Stimulated activated CD4-positive, alpha-beta T cell treated with anti-CD3 and anti-CD28 coated beads, Interleukin-4, amount 100 ng/mL, for 24 hours (primary cell): ENCODE data around the gene ENTHD1.

Experiments
- DNase-seq: peaks from one replicate; pipeline ENCODE4 v3.0.0-alpha.2; 2020

ENTHD1 gene

DNA sequence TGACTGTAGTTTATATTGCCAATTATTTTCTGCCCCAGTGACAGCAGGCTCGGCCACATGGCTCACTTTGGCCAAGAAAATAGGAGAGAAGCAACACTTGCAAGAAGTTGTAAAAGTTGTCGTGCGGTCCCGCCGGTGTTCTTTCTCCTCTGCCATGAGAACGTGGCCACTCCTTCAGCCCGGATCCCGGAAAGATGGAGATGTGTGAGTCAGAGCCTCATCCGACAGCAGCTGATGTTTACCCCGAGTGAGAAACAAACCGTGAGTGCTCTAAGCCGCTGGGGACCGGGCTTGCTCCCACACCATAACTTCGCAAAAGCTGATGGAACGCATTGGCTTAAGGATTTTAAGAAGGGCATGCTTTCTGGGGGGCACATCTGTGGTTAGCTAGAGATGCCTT is 166.0 kb downstream of the ENTHD1 start:
- DNase-seq, result no peak

DNA sequence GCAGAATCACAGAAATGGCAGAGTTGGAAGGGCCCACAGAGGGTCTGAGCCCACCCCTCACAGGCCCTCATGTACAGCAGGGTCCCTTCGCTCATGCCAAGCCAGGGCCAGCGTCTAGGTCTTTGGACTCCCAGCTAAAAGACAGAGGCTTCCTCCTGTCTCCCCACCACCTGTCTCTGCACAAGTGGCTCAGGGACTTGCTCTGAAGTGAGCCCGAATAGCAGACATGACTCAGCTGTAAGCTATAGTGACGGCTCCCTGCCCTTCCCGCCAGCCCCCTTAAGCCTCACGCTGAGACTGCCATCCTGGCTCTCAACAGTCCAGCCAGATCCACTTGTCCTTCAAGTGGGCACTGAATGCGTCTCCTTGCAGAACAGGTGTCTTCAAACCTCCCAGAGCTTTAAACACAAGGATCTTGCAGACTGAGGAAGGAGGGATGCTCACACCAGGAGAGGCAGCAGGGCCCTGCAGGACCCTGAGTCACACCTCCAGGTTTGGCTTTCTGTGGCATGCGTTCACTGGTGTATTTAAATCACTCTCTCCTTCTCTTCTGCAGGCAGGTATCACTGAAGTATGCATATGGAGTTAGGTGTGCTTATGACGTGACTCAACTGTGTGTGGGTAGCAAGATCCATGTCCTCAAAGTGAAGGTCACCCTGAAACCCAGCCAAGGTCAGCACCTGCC is 168.1 kb downstream of the ENTHD1 start:
- no peak for DNase-seq

DNA sequence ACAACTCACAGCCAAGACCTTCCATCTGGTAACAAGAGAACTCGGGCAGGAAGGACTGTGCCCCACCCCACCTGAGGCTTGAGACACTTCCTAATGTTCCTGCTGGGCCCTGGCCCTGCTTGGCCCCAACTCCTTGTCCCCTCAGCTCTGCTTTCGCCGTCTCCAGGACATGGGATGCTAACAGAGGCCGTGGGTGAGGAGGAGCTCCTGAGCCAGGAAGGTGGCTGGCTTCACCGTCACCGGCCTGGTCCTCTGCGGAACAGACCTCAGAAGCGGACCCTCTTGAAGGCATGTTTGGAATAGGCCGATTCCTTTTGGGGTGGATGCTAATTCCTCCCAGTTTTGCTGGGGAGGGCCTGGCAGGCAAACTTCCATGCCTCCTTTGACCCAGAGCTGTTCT is 168.7 kb downstream of the ENTHD1 start:
- DNase-seq, result no peak

DNA sequence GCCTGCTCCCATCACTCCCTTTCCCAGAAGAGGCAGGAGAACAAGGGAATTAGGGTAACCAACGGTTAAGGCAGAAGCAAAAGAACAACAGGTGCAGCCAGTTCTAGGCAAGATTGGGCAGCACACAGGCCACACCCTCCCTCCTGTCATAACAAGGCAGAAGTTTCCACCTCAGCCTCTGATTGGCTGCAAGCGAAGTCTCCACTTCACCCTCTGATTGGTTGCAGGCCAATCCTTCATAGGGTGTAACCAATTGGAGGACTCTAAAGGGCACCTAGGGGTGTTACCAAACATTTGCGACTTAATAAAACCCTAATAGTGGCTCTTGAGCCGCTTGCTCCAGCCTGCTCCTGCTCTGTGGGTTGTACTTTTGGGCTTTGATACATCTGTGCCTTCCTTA is 169.2 kb downstream of the ENTHD1 start:
- no peak for DNase-seq

DNA sequence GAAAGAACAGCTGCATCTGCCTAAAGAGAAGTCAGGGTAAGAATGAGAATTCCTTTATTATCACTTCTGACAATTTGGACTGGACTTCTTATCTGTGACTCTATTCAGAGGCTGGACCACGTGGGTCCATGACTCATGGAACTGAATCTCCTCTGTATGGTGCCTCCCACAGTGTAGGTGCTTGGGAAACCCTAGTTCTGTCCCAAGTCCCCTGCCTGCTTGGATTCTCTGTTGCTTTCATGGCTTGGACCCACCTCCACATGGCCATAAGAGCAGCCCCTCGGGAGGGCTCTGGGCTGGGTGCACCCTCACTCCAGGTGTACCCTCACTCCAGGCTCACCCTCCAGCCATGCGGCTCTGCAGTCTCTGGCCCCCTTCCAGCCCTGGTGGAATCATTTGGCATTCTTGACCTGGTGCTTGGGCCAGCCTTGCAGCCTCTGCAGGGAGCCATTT is 169.6 kb downstream of the ENTHD1 start:
- no peak for DNase-seq

DNA sequence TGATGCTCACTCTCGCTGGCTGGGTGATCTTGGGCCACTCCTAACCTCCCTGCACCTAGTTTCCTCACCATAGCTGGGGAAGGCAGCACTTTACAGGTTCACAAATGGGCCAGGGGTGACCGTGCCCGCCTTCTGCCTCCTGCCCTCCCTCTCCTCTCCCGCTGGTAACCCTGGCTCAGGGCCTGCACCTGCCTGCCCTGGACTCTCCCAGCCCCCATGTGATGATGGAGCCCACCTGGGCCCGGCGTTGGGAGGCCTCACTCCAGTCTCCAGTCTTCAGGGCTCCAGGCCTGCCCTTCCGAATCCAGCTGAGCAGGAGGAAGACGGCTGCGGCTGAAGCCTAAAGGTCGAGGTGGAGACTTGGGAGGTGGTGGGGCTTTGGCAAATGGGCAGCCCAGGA is 170.1 kb downstream of the ENTHD1 start:
- no peak for DNase-seq

DNA sequence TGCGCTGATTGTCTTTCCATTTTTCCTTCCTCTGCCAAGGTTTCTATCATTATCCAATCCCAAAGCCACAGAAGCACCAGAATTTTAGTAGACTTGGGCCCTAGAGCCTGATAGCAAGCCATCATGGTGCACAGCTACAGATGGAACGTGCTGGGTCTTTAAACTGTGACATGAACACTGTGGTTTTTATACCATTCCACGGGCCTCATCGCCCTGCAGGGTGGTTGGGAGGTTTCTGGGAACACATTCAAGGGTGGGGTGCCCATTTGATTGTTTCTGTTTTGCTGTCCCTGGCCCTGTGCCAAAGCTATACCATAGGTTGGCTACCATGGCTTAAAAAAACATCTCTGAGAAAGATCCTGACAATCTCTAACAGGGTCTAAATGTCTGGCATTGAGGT is 171.1 kb downstream of the ENTHD1 start:
- no peak for DNase-seq

DNA sequence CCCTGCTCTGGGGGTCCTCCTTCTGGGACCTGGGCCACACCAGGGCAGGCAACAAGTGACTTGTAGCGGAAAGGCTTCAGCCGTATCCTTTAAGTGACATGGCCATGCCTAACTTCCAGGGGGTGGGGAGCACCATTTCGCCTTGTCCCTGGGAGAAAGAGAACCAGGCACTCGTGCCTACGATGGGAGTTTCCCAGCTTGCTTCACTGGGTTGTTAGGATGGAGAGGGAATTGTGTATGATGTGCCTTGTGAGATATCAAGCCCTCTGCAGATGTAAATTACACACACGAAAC is 171.6 kb downstream of the ENTHD1 start:
- DNase-seq, result no peak

DNA sequence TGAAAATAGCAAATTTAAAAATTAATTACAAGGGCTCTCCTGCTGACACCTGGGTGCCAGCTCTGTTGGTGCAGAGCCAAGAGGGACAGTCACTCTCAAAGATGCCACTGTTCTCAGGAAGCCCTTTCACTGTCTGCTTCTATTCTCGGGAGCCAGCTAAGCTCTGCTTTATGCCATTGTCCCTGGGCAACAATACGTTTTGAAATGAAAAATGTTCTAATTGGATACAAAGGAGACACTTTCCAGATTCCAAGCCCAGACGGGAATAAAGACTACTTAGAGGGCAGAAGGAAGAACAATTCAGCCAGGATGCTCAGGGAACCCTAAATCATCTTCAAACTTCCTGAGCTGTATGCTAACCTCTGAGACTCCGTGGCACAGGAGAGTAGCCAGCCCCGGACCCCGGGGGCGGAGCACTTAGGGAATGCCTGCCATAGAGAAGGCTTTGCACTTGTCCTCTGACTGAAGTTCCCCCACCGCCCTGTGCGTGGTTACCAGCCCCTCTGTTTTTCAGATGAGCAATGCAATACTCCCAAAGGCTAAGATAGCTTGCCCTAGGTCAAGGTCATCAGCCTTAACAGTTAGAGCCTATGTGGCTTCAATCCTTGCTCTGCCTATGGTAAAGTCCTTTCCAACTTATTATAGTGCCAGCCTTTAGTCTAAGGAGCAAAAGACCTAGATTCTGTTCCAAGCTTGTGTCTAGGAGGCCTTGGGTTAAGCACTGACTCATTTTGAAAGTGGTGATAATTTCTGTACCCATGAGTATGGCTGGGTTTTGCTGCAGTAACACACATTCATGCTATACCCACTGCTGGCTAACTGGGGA is 172.1 kb downstream of the ENTHD1 start:
- no peak for DNase-seq

DNA sequence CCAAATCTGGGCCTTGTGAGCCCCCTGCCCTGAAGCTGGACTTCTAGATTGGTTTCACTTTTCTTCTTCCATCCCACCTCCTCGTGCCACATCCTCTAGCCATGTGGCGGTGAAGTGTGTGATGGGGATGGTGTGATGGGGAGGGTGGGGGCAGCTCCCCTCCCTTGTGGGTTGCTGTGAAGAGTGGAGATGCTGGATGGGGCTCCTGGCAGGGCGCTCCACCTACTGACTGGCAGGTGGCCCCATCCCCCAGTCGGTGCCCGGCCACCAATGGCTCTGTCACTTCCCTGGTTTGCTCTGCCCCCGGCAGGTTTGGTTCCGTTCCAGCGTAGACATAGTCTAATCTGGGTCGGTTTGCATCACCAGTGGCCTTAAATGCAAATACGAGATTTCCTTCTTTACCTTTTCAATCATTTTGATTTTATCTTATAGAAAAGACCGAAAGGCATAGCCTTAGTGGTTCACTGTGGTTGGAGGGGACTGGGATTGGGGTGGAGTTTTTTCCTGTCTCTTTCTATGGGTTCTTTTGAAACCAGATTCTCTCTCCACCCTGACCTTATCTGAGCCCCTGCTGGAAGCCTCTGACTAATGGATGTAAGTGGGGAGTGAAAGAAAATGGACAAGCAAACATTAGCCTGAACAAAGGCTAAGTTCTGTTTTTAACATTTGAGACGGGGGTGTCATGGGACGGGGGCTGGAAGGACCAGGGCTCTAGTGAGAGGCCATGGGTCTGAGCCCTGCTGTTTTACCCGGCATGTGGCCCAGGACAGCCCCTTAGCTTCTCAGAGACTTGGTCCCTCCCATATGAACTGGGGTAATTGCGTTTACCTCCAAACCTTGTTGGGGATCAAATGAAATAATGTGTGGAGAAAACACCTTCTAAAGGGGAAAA is 173.8 kb downstream of the ENTHD1 start:
- no peak for DNase-seq

DNA sequence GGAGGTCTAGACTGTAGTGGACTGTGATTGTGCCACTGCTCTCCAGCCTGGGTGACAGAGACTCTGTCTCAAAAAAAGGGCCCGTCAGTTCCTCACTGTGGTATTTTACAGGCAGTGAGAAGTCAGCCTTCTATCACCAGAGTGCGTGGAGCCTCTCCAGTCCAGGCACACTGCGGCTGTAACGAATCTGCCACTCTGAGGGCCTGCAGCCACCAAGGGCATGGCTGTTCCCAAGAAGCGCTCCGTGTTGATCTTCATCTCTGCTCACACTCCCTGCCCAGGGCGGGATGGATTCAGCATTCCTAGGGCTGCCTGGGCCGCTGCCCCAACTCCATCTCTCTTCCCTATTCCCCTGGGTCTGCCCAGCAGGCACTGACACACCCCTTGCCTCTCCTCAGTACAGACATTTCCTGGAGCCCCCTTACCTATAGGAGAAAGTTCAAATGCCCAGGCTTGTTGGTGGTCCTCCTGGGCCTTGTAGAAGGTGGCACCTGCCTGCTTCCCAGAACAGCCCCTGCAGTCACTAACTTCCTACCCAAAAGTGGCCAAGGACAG is 174.6 kb downstream of the ENTHD1 start:
- DNase-seq, result no peak

DNA sequence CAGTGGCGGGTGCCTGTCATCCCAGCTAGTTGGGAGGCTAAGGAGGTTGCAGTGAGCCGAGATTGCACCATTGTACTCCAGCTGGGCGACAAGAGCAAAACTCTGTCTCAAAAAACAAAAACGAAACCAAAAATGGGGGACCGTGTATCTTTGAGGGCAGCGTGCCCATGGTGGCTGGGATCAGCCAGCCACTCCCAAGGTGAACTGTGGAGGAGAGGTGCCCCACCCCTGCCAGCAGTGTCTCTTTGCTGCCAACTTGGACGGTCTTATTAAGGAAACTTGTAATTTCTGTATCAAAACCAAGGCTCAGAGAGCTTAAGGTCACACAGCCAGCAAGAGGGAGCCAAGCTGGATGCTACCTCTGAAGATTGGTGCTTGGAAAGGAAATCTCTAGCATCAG is 175.4 kb downstream of the ENTHD1 start:
- no peak for DNase-seq

DNA sequence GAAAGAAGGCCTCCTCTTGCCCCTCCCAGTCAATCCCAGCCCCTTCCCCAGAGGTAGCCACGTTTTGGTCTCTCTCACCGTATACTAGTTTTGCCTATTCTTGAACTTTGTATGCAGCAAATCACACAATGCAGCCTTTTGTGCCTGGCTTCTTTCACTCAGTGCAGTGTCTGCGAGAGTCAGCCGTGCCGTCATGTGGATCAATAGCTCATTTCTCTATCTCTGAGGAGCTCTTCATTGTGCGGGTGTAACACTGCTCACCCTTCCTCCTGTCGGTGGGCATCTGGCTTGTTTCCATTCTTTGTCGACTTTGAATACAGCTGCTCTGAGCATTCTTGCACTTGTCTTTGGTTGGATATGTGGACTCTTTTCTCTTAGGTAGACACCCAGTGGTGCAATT is 176.5 kb downstream of the ENTHD1 start:
- DNase-seq, result no peak

DNA sequence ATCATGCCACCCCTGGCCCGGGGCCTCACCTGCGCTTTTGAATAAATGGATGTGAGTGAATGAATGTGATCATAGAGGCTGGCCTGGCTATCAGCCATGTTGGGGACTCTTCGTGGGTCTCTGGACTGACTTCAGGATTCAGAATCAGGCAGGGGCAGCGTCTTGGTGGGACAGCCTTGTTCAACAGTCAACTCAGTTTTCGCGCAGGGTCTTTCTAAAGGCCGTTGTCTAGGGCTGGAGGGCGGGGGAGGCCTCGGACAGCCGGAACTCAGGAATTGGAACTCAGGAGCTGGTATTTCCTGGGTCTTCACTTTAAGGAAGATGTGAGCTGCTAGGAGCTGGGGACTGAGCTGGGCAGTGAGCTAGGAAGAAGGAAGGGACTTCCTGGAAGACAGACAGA is 177.0 kb downstream of the ENTHD1 start:
- DNase-seq, result no peak

DNA sequence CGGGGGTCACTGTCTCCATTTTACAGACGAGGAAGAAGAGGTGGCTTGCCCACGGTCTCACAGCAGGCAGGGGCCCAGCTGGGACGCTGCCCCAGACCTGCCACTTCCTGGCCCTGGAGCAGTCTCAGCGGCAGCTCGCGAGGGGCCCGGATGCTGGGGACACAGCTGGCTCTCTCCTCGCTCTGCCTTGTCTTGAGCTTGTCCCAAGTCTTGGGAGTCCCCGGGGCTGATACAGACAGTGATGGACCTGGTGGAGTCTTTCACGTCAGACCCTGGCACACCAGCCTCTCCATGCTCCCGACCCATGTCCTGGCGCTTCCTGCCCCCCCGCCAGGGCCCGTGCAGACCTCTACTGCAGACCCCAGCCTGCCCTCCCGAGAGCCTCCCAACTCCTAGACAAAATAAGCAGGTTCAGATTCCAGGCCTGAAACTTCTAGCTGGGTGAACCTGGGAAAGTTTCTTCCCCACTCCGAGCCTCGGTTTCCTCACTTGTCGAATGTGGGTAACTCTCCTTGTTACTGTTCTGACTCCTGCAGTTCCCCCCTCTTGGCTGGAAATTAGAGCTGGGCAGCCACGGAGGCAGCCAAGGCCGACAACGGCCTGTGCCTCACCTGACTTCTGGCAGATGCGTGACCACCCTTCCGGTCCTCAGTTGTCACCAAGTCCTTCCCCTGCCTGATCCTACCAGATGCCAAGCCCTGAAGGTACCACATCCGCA is 177.6 kb downstream of the ENTHD1 start:
- DNase-seq, result no peak

DNA sequence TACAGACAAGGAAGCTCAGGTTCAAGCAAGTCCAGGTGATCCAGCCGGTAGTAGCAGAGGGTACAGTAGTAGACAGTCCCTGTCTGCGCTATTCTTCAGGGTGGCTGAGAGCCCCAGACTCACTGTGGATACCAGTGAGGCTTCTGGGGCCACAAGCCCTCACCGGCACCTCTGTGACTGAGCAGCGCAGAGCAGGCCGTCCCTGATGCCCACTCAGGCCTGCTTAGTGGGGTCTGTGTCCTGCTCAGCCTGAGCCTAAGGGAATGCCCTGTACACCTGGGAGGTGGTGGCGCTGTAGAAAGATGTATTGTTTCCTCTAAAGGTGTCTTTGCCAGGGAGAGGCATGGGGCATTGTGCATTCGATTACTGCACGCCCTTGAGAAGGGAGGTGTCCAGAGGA is 179.2 kb downstream of the ENTHD1 start:
- DNase-seq, result no peak

DNA sequence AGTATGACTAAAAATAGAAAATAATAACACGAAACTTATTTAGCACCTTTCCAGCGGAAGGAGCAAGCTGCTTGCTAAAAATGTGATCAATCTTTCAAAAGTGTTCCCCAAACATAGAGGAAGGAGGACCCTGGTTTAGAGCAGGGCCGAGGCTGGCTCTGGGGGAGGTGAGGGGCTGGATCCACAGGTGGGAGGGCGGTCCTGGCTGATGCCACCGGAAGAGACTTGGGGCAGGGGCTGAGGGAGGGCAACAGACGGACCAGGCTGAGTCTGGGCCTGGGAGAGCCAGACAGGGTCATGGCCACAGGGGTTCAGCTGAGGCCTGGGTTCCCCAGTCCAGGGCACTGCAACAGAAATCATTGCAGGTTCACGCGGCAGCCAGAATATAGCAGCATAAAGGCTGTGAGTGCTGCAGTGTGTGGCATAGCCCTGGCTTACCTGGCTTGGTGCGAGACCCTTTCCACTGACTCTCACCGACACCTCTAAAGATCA is 179.7 kb downstream of the ENTHD1 start:
- DNase-seq, result no peak

DNA sequence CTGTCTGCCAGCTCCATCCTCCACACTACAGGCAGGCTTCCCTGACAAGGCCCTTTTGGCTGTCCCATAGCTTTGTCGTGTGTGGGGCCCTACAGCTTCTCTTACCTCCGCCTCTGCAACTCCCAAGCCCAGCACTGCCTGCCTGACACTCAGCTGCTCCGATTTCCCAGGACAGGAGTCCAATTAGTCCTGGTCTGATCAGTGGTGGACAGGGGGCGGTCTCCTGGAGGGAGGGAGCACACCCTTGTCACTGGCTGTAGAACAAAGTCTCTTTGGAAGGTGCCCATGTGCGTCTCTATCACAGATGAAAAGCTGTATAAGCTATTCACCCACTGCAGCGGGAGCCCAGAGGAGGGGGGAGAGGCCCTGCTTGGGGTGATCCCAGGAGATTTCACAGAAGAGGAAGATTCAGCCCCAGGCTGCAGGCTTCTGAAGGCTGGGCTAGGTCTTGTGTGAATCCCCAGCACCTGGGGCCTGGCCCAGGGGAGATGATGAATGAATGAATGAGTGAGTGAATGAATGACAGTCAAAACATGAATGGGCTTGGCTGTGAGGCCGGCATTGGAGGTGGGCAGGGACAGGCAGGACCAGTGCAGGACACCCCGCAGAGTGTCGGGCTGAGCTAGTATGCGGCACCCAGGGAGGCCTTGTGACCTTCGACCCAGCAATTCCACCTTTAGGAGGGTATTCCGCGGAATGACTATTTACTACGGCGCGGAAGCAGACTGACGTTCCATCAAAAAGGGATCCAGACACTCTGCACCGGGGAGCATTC is 180.6 kb downstream of the ENTHD1 start:
- no peak for DNase-seq

DNA sequence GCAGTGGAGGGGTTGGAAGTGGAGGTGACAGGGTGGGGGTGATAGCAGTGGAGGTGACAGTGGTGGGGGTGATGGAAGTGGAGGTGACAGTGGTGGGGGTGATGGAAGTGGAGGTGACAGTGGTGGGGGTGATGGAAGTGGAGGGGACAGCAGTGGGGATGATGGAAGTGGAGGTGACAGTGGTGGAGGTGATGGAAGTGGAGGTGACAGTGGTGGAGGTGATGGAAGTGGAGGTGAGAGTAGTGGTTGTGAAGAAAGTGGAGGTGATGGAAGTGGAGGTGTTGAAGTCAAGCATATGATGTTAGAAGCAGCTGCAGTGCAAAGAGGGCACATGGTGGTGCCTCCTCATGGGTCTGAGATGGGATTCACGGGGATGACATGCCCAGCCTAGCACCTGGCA is 181.5 kb downstream of the ENTHD1 start:
- no peak for DNase-seq

DNA sequence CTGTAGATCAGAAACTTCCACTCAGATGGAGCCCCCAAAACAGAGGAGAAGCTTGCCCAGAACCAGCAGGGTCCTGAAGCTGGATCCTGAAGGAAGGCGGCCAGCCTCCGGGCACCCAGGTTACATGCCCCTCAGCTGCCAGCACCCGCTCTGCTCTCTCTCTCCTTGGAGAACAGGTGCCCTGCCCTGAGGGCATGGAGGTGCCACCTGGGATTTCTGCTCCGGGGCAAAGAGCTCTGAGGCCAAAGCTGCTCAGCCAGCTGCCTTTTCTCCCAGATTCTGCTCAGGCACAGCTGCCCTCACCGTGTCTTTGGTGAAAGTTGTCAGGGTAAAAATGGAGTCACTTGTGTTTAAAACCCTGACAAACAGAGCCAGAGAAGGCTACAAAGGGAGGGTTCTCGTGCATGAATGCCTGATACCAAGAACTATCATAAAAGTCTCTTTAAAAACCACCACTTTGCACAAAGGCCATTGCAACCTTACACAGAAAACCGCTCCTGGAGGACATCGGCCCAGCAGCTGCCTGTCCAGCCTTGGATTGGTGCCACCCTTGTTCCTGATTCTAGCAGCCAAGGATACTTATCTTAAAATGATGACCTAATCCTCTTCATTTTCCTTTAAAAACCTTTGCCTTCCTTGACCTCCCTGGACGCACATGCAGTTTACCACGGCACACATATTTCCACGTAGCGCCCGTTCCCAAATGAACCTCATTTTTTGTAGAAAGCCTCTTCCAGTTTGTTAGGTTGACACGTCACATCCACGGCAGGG is 183.0 kb downstream of the ENTHD1 start:
- no peak for DNase-seq

DNA sequence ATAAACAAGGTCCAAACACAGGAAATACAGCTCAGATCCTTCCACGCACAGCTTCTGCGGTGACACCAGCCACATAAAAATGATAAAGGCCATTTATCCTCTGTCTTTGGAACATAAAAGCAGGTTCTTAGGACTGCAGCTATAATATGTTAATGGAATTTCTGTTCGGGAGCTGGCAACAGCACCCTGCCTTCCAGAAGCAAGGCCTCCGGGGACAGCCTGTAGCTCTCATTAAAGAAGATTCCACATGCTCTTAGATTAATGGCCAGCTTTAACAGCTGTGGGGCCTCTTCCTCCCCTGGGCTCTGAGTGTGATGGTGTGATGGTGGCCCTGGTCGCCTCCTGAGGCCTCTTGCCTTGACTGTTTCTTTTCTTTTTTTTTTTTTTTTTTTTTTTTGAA is 185.7 kb downstream of the ENTHD1 start:
- DNase-seq, result no peak
